Erythroblast (primary cell): ENCODE measurements around the gene TPRKB.

Experiments used
- GATA1 ChIP-seq: IDR thresholded peaks from 2 replicates; pipeline ENCODE4 v1.6.1; 2011; ENCODE audit warnings: low read depth, mild to moderate bottlenecking, control low read depth, low read length, moderate library complexity
- POLR2A ChIP-seq: IDR thresholded peaks from 2 replicates; pipeline ENCODE4 v1.6.1; 2011; ENCODE audit warnings: mild to moderate bottlenecking, low read length

DNA sequence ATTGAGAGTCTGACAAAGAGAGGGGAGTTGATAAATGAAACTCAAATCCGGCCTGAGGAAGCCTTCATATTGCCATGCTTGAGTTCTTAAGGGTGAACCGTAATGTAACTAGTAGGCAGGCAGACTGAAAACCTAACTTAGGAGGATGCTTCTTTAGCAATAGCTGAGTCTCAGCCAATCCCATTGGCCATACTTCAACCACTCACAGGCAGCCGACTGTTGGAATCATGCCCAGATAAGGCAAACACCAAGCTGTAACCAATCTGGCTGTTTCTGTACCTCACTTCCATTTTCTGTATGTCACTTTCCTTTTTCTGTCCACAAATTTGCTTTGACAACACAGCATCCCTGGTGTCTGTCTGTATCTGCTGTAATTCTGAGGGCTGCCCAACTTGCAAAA, 39.5 kb downstream of the TPRKB start:
- no peak for TF ChIP-seq POLR2A
- no peak for TF ChIP-seq GATA1
